GM12878 (cell line): ENCODE data around the gene PIK3R2. TPM values are rescaled to one million over a fixed set of nuclear protein-coding genes. Genes with fewer than 3 reads are reported as not detected.

Experiments used
- ATAC-seq: fragments of 200-7000 bp; cut with Tn5 transposase; 3 replicates; pipeline ENCODE4 v1.9.1; 2020; ENCODE audit warnings: mild to moderate bottlenecking, moderate library complexity
- BruUV-seq: library from RNA; stranded (reverse); fragments of 400-500 nt; replicated peaks from 2 replicates; lab custom pipeline; 2021; lab: Mats Ljungman, UMichigan
- CTCF ChIA-PET: fragments of 300-600 bp; sonication (Branson Sonifier 250); formaldehyde crosslinking; extraction: SDS; loops from one replicate; lab custom pipeline; 2021; ENCODE audit warnings: inconsistent platforms; lab: Yijun Ruan, JAX
- POLR2A ChIA-PET: fragments of 350-600 bp; formaldehyde crosslinking; extraction: SDS; loops from one replicate; lab custom pipeline; 2021; ENCODE audit warnings: inconsistent platforms; lab: Charles Lee
- RAD21 ChIA-PET: fragments of 300-600 bp; sonication (Branson Sonifier 250); formaldehyde crosslinking; loops from one replicate; lab custom pipeline; 2023; ENCODE audit warnings: antibody characterized with exemption; ENCODE audit not compliant: unreplicated experiment; lab: Charles Lee
- SMC1A ChIA-PET: fragments of 300-600 bp; sonication (Branson Sonifier 250); formaldehyde crosslinking; loops from one replicate; lab custom pipeline; 2023; ENCODE audit not compliant: unreplicated experiment, uncharacterized antibody; lab: Charles Lee
- DNase-seq: peaks from one replicate; pipeline ENCODE4 v3.0.0-alpha.2; 2011; ENCODE audit warnings: low read depth, low spot score
- FAIRE-seq: peaks from 3 replicates; lab custom pipeline; 2011; peaks lifted over from hg19 to GRCh38; lab: Jason Lieb, UNC
- H2AFZ ChIP-seq: 2 replicates; pipeline ENCODE4 v1.6.0; 2011; ENCODE audit warnings: low read depth, low read length, control low read depth; ENCODE audit not compliant: control insufficient read depth
- H3K27ac ChIP-seq: 2 replicates; pipeline ENCODE4 v1.5.1; 2011; ENCODE audit warnings: control low read depth; ENCODE audit not compliant: control insufficient read depth, insufficient read depth
- H3K27me3 ChIP-seq, 2 experiments: replicated peaks in 1 of 2; 2 replicates each; pipeline versions ENCODE4 v1.6.0 to v1.6.1; 2011; ENCODE audit warnings: low read length in 1 of 2; ENCODE audit not compliant: control insufficient read depth in 2 of 2, insufficient read depth in 2 of 2
- H3K36me3 ChIP-seq, 2 experiments: 2 replicates each; pipeline ENCODE4 v1.5.1; 2011; ENCODE audit warnings: low read length in 1 of 2; ENCODE audit not compliant: control insufficient read depth in 2 of 2, insufficient read depth in 2 of 2
- H3K4me1 ChIP-seq: 2 replicates; pipeline ENCODE4 v1.6.1; 2011; ENCODE audit warnings: mild to moderate bottlenecking, low read length, moderate library complexity, mixed read lengths; ENCODE audit not compliant: control insufficient read depth, insufficient read depth
- H3K4me2 ChIP-seq: 2 replicates; pipeline ENCODE4 v1.6.0; 2011; ENCODE audit warnings: control low read depth; ENCODE audit not compliant: control insufficient read depth, insufficient read depth
- H3K4me3 ChIP-seq: fragments of 200-600 bp; sonication (generic); 2 replicates; pipeline ENCODE4 v1.5.1; 2016
- H3K79me2 ChIP-seq: 2 replicates; pipeline ENCODE4 v1.6.0; 2011; ENCODE audit warnings: low read length; ENCODE audit not compliant: control insufficient read depth, insufficient read depth
- H3K9ac ChIP-seq: 2 replicates; pipeline ENCODE4 v1.8.0; 2011; ENCODE audit warnings: low read length, control low read depth, mixed read lengths; ENCODE audit not compliant: control insufficient read depth, insufficient read depth
- H3K9me3 ChIP-seq: replicated peaks from 3 replicates; pipeline ENCODE4 v1.5.1; 2011; ENCODE audit warnings: mild to moderate bottlenecking, low read length; ENCODE audit not compliant: control insufficient read depth, insufficient read depth
- H4K20me1 ChIP-seq: 2 replicates; pipeline ENCODE4 v1.6.0; 2011; ENCODE audit not compliant: control insufficient read depth, insufficient read depth
- IRF3 ChIP-seq: fragments of 450-650 bp; IDR thresholded peaks from 2 replicates; pipeline ENCODE4 v1.6.1; 2014; ENCODE audit warnings: mild to moderate bottlenecking
- STAT3 ChIP-seq: IDR thresholded peaks from 2 replicates; pipeline ENCODE4 v1.6.1; 2011; ENCODE audit warnings: low read depth, low read length, improper control_type of control experiment
- TCF7 ChIP-seq: IDR thresholded peaks from 2 replicates; pipeline ENCODE4 v1.6.1; 2014; ENCODE audit warnings: antibody characterized with exemption, borderline replicate concordance
- ZZZ3 ChIP-seq: IDR thresholded peaks from 2 replicates; pipeline ENCODE4 v1.6.1; 2011; ENCODE audit warnings: low read depth; ENCODE audit not compliant: control insufficient read depth, insufficient read length
- WGBS: methylation state at CpG from one replicate; pipeline ENCODE4 v1.1.6; 2016; ENCODE audit warnings: low lambda C conversion rate; ENCODE audit not compliant: insufficient replicate concordance, insufficient coverage; ENCODE audit errors: missing lambda C conversion rate; 5-methylcytosine and 5-hydroxymethylcytosine counted together
- in situ Hi-C: fragments of 300-500 bp; cut with MboI; formaldehyde crosslinking; loops from 9 replicates; pipeline ENCODE4 v1.14.3; 2018; ENCODE audit warnings: mixed read lengths
- intact Hi-C: fragments of 100-400 bp; cut with micrococcal nuclease; formaldehyde crosslinking; loops from one replicate; pipeline ENCODE4 v1.14.2; 2022; ENCODE audit not compliant: unreplicated experiment
- polyA plus RNA-seq, 11 experiments: library from polyadenylated mRNA; depleted of rRNA in 4 of 11; unstranded in 6 of 11; stranded (reverse) in 5 of 11; fragments of >200 nt; fragmentation: Nextera tagmentation in 4 of 11; fragmentation: Illumina TruSeq in 1 of 11; extraction: Ambion mirVana in 4 of 11; extraction: Trizol in 1 of 11; gene quantifications; 1 replicate in 1 of 11; 2 replicates in 10 of 11; pipeline versions ENCODE4 v1.2.1 to v1.2.3, GENCODE V29; 2011 to 2016; ENCODE audit warnings: inconsistent platforms in 2 of 11, missing spikeins in 2 of 11, low read depth in 1 of 11
- total RNA-seq, 4 experiments: library from RNA; depleted of rRNA in 3 of 4; stranded (reverse); fragments of >200 nt in 3 of 4; fragmentation: Illumina TruSeq in 1 of 4; extraction: Trizol in 1 of 4; gene quantifications; 2 replicates each; pipeline versions ENCODE4 v1.2.1 to v1.2.3, GENCODE V29; 2013 to 2021
- TF ChIP-seq, protein P1 (sequence below): fragments of 450-650 bp; formaldehyde crosslinking; IDR thresholded peaks from 2 replicates; pipeline ENCODE4 v1.4.0; 2020; ENCODE audit warnings: mild to moderate bottlenecking, moderate library complexity

The PIK3R2 gene
- total and polyA plus RNA-seq, 10 of the 15 experiments (the other 5 are each of a cell fraction or from before 2014, with no cell fraction given): 0.26 to 22.6 (median 2.5) TPM

DNA sequence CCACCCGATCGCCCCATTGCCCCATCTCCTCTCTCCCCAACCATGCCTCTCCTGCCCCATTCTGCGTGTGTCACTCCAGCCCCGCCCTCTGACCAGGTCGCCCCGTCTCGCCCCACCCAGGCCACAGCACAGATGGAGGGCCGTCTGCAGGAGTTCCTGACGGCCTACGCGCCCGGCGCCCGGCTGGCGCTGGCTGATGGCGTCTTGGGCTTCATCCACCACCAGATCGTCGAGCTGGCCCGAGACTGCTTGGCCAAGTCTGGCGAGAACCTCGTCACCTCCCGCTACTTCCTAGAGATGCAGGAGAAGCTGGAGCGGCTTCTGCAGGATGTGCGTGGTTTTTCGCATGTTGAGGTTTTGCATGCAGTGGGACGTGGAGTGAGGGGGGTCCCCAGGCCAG, 29.1 kb upstream of the PIK3R2 start (continued):
- TF ChIP-seq STAT3: no peak
- no peak for TF ChIP-seq ZZZ3
- TF ChIP-seq, protein P1, sequence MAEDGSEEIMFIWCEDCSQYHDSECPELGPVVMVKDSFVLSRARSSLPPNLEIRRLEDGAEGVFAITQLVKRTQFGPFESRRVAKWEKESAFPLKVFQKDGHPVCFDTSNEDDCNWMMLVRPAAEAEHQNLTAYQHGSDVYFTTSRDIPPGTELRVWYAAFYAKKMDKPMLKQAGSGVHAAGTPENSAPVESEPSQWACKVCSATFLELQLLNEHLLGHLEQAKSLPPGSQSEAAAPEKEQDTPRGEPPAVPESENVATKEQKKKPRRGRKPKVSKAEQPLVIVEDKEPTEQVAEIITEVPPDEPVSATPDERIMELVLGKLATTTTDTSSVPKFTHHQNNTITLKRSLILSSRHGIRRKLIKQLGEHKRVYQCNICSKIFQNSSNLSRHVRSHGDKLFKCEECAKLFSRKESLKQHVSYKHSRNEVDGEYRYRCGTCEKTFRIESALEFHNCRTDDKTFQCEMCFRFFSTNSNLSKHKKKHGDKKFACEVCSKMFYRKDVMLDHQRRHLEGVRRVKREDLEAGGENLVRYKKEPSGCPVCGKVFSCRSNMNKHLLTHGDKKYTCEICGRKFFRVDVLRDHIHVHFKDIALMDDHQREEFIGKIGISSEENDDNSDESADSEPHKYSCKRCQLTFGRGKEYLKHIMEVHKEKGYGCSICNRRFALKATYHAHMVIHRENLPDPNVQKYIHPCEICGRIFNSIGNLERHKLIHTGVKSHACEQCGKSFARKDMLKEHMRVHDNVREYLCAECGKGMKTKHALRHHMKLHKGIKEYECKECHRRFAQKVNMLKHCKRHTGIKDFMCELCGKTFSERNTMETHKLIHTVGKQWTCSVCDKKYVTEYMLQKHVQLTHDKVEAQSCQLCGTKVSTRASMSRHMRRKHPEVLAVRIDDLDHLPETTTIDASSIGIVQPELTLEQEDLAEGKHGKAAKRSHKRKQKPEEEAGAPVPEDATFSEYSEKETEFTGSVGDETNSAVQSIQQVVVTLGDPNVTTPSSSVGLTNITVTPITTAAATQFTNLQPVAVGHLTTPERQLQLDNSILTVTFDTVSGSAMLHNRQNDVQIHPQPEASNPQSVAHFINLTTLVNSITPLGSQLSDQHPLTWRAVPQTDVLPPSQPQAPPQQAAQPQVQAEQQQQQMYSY: no peak
- TF ChIP-seq TCF7: no peak

DNA sequence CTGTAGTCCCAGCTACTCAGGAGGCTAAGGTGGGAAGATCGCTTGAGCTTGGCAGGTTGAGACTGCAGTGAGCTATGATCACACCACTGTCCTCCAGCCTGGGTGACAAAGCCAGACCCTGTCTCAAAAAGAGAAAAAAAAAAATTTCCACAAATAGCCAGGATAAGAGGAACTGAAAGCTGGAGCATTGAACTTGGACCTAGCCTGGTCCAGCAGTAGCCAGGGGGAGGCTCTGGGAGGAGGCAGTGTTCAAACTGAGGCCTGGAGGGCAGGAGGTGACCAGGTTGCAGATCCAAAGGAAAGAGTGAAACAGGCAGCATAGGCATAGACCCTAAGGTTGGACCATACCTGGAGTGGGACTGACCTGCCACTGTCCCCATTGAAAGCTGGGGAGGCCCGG, 26.9 kb upstream of the PIK3R2 start:
- in situ Hi-C loops (no loop called here), intact Hi-C loops (no loop called here)
- Histone ChIP-seq H4K20me1 (no peaks in the 10 kb centered on the region), H3K27me3 (no peaks in the 10 kb centered on the region), H3K36me3 (peaks cover 19 to 32% of the 10 kb centered on the region in 2 experiments; a peak in 3 of 4 replicates), H2AFZ (no peak overlapping the region), H3K4me1 (no peaks in the 10 kb centered on the region), H3K79me2 (no peaks in the 10 kb centered on the region), H3K9me3 (no peaks in the 10 kb centered on the region), H3K9ac (no peak overlapping the region), H3K27ac (no peak overlapping the region), H3K4me3 (no peak overlapping the region), H3K4me2 (no peak overlapping the region)
- ChIA-PET POLR2A (no interaction called here), SMC1A (interaction anchor here (0.9 to 1.1 kb wide), 2 partner anchors 9 to 16 kb away, joined by 3 read pairs; no protein-coding TSS in a partner anchor), RAD21 (no interaction called here), CTCF (interaction anchor here (0.6 to 1.5 kb wide), 2 partner anchors 35 to 64 kb away, joined by 3 read pairs; no protein-coding TSS in a partner anchor)
- BruUV-seq: no TSS peak
- TF ChIP-seq IRF3: no peak
- DNase-seq (no peak), ATAC-seq (no peak), FAIRE-seq (no peak)
- 50% methylated on average over 2 of the region's 2 CpGs for WGBS
